HAP-1 (cell line): ENCODE results near the gene C2orf81.
"Not testable (repeated sequence)": the region's sequence is repeated elsewhere in the genome, so short reads cannot be mapped to it uniquely, and the experiment has no call there.

Source experiments
- DNase-seq, 2 experiments: peaks; one replicate each; pipeline ENCODE4 v3.0.0-alpha.2; 2016 to 2020; ENCODE audit warnings: low spot score in 2 of 2
- H3K27me3 ChIP-seq: fragments of 250-450 bp; sonication (Bioruptor Pico); 2 replicates; pipeline ENCODE4 v1.5.1; 2020; ENCODE audit warnings: low read depth, mild to moderate bottlenecking, moderate library complexity
- H3K36me3 ChIP-seq: fragments of 250-450 bp; sonication (Bioruptor Pico); replicated peaks from 2 replicates; pipeline ENCODE4 v1.5.1; 2020; ENCODE audit warnings: mild to moderate bottlenecking
- H3K4me1 ChIP-seq: fragments of 250-450 bp; sonication (Bioruptor Pico); 2 replicates; pipeline ENCODE4 v1.5.1; 2020; ENCODE audit warnings: mild to moderate bottlenecking
- H3K4me3 ChIP-seq: fragments of 250-450 bp; sonication (Bioruptor Pico); 2 replicates; pipeline ENCODE4 v1.5.1; 2020; ENCODE audit warnings: mild to moderate bottlenecking, moderate library complexity
- H3K9me3 ChIP-seq: fragments of 250-450 bp; sonication (Bioruptor Pico); 2 replicates; pipeline ENCODE4 v1.5.1; 2020; ENCODE audit warnings: mild to moderate bottlenecking, moderate library complexity
- in situ Hi-C: fragments of 300-500 bp; cut with MboI; formaldehyde crosslinking; loops from 3 replicates; pipeline ENCODE4 v1.14.3; 2020; ENCODE audit warnings: low sequenced_read_pairs, inconsistent platforms, mixed read lengths

Gene C2orf81

GRCh38 chr2:74454654-74455511, 33.5 kb upstream of the C2orf81 start, which contains the start of gene INO80B:
INO80B (plus strand) TSS chr2:74455087; CDS start chr2:74455117, 30 bp downstream.
- Histone ChIP-seq H3K4me1 (peaks cover 16% of the 10 kb centered on the region), H3K4me3 (peak within 1 kb of the TSS; percentile 58), H3K9me3 (no peaks in the 10 kb centered on the region), H3K27me3 (no peaks in the 10 kb centered on the region), H3K36me3 (no peaks in the 10 kb centered on the region)
- in situ Hi-C loops: loop anchor here (10.0 kb wide), 1 partner anchor 720 kb away; the partner anchor contains the start of gene TPRKB
- peak; percentile 85 to 96 for DNase-seq

- 0 out of 2 replicates have a peak, but pooled peaks cover 3% of the 10 kb centered on the region for H3K4me1 ChIP-seq
- in situ Hi-C loops: loop anchor here (10.0 kb wide), 1 partner anchor 716 kb away; the partner anchor contains the start of gene TPRKB
- H3K27me3 ChIP-seq: no peaks in the 10 kb centered on the region
- no peak overlapping the region for H3K4me3 ChIP-seq
- H3K36me3 ChIP-seq: no peaks in the 10 kb centered on the region
- no peak for DNase-seq
- H3K9me3 ChIP-seq: no peaks in the 10 kb centered on the region
These were observed 29.3 kb upstream of the C2orf81 start for GRCh38 chr2:74450570-74451190.

- H3K4me3 ChIP-seq: no peak overlapping the region
- H3K9me3 ChIP-seq: no peaks in the 10 kb centered on the region
- in situ Hi-C loops: no loop called here
- H3K4me1 ChIP-seq: peaks cover 6% of the 10 kb centered on the region; the same call in 1 of the 2 replicates
- DNase-seq: no peak
- H3K36me3 ChIP-seq: no peaks in the 10 kb centered on the region
- no peaks in the 10 kb centered on the region for H3K27me3 ChIP-seq
These were observed 27.4 kb upstream of the C2orf81 start for GRCh38 chr2:74448771-74449170.

GRCh38 chr2:74447230-74447999, 26.0 kb upstream of the C2orf81 start:
- no peak for DNase-seq
- H3K27me3 ChIP-seq: no peaks in the 10 kb centered on the region
- no peaks in the 10 kb centered on the region for H3K36me3 ChIP-seq
- H3K4me1 ChIP-seq: peaks cover 6% of the 10 kb centered on the region; the same call in 1 of the 2 replicates
- H3K9me3 ChIP-seq: no peaks in the 10 kb centered on the region
- in situ Hi-C loops: no loop called here
- H3K4me3 ChIP-seq: no peak overlapping the region

- DNase-seq: no peak
- H3K9me3 ChIP-seq: no peaks in the 10 kb centered on the region
- H3K4me1 ChIP-seq: peaks cover 16% of the 10 kb centered on the region
- no peaks in the 10 kb centered on the region for H3K36me3 ChIP-seq
- in situ Hi-C loops: no loop called here
- H3K27me3 ChIP-seq: no peaks in the 10 kb centered on the region
- no peak overlapping the region for H3K4me3 ChIP-seq
These were observed 23.3 kb upstream of the C2orf81 start for GRCh38 chr2:74444498-74445318.

GRCh38 chr2:74442483-74443297, 21.3 kb upstream of the C2orf81 start:
- H3K4me3 ChIP-seq, H3K27me3 ChIP-seq, DNase-seq, H3K9me3 ChIP-seq, in situ Hi-C loops, H3K36me3 ChIP-seq: not testable (repeated sequence)
- peaks cover 26% of the 10 kb centered on the region for H3K4me1 ChIP-seq

GRCh38 chr2:74441690-74442482, 20.5 kb upstream of the C2orf81 start, which contains the start of gene RTKN:
RTKN (minus strand) TSS chr2:74441937; CDS start chr2:74441816, 121 bp downstream.
- Histone ChIP-seq H3K27me3 (no peaks in the 10 kb centered on the region), H3K9me3 (no peaks in the 10 kb centered on the region), H3K4me3 (no peak within 1 kb of the TSS; the same call in 1 of the 2 replicates), H3K4me1 (peaks cover 26% of the 10 kb centered on the region), H3K36me3 (no peaks in the 10 kb centered on the region; the same call in 1 of the 2 replicates)
- DNase-seq: no peak
- in situ Hi-C loops: no loop called here

- H3K36me3 ChIP-seq: no peaks in the 10 kb centered on the region; the same call in 1 of the 2 replicates
- no peak overlapping the region for H3K4me3 ChIP-seq
- no peak for DNase-seq
- in situ Hi-C loops: no loop called here
- H3K27me3 ChIP-seq: no peaks in the 10 kb centered on the region
- no peaks in the 10 kb centered on the region for H3K9me3 ChIP-seq
- H3K4me1 ChIP-seq: peaks cover 26% of the 10 kb centered on the region
These were observed 19.8 kb upstream of the C2orf81 start for GRCh38 chr2:74441170-74441689.

- Histone ChIP-seq H3K27me3 (no peaks in the 10 kb centered on the region), H3K4me3 (peak overlapping the region; percentile 41), H3K9me3 (no peaks in the 10 kb centered on the region), H3K4me1 (peaks cover 26% of the 10 kb centered on the region), H3K36me3 (no peaks in the 10 kb centered on the region; the same call in 1 of the 2 replicates)
- peak; percentile 64 to 91 for DNase-seq
- in situ Hi-C loops: no loop called here
These were observed 19.2 kb upstream of the C2orf81 start for GRCh38 chr2:74440378-74441169.

- Histone ChIP-seq H3K27me3 (no peaks in the 10 kb centered on the region), H3K4me3 (peak overlapping the region; percentile 41), H3K36me3 (no peaks in the 10 kb centered on the region; the same call in 1 of the 2 replicates), H3K9me3 (no peaks in the 10 kb centered on the region), H3K4me1 (peaks cover 26% of the 10 kb centered on the region)
- DNase-seq: peak in 1 of 2 experiments; percentile 61
- in situ Hi-C loops: no loop called here
These were observed 18.5 kb upstream of the C2orf81 start for GRCh38 chr2:74439803-74440377.
